ENCODE data around the gene SEMA4G. TPM values are rescaled to one million over a fixed set of nuclear protein-coding genes. Genes with fewer than 3 reads are reported as not detected.

The SEMA4G gene
- polyA plus RNA-seq, 2 of the 4 experiments (the other 2 are of a cell fraction): 13.5 to 17.4 TPM

GRCh38 chr10:100978901-100979195 lies 9.5 kb downstream of the SEMA4G start:
- DNase-seq (ENCODE audit: low read depth in 1 of 2, low spot score in 1 of 2) (no peak), ATAC-seq (no peak), FAIRE-seq (no peak)
- H3K27ac ChIP-seq: no peak overlapping the region
- H3K9me3 ChIP-seq: no peaks in the 10 kb centered on the region
- ChIA-PET CTCF (no interaction called here), POLR2A (no interaction called here)
- 76% methylated on average over 9 of the region's 10 CpGs for WGBS (ENCODE audit: missing lambda C conversion rate)
- no peak overlapping the region for H3K4me2 ChIP-seq
- H3K4me1 ChIP-seq: no peaks in the 10 kb centered on the region
- no peak for TF ChIP-seq MYC (IDR thresholded peaks at IDR 0.05; ENCODE audit: borderline replicate concordance, low read length)
- TF ChIP-seq ESRRA (IDR thresholded peaks at IDR 0.05; ENCODE audit: borderline replicate concordance, low read length): no peak
- no peak for TF ChIP-seq POLR2A (IDR thresholded peaks at IDR 0.05; ENCODE audit: low read length)
- TF ChIP-seq CBX2 (IDR thresholded peaks at IDR 0.05; ENCODE audit: borderline replicate concordance, low read depth): no peak
- TF ChIP-seq MAZ (IDR thresholded peaks at IDR 0.05; ENCODE audit: borderline replicate concordance, low read depth, low read length): no peak
- TF ChIP-seq FOSL2 (IDR thresholded peaks at IDR 0.05): no peak
- TF ChIP-seq FOSL2 (CRISPR knock-in tag; IDR thresholded peaks at IDR 0.05): no peak
- no peak for TF ChIP-seq NR3C1 (IDR thresholded peaks at IDR 0.05)
- no peak for TF ChIP-seq EP300 (IDR thresholded peaks at IDR 0.05)
- TF ChIP-seq SREBF2 (IDR thresholded peaks at IDR 0.05): no peak
- no peak for TF ChIP-seq POLR2AphosphoS2 (conservative IDR thresholded peaks at IDR 0.05; ENCODE audit: low read length)
- TF ChIP-seq HOXB5 (CRISPR knock-in tag; IDR thresholded peaks at IDR 0.05): no peak
- no peak for TF ChIP-seq CTCF (IDR thresholded peaks at IDR 0.05)
- TF ChIP-seq, protein P1, sequence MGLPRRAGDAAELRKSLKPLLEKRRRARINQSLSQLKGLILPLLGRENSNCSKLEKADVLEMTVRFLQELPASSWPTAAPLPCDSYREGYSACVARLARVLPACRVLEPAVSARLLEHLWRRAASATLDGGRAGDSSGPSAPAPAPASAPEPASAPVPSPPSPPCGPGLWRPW (IDR thresholded peaks at IDR 0.05): no peak
- no peak for TF ChIP-seq HDAC2 (IDR thresholded peaks at IDR 0.05)
- TF ChIP-seq CHD4 (IDR thresholded peaks at IDR 0.05; ENCODE audit: borderline replicate concordance): no peak
- TF ChIP-seq REST (IDR thresholded peaks at IDR 0.05): no peak
- TF ChIP-seq HOXA7 (CRISPR knock-in tag; IDR thresholded peaks at IDR 0.05): no peak
- no peak for TF ChIP-seq HMGXB4 (CRISPR knock-in tag; IDR thresholded peaks at IDR 0.05; ENCODE audit: borderline replicate concordance)
- no peak for TF ChIP-seq RARB (CRISPR knock-in tag; IDR thresholded peaks at IDR 0.05)
- no peak overlapping the region for H3K4me3 ChIP-seq

DNA sequence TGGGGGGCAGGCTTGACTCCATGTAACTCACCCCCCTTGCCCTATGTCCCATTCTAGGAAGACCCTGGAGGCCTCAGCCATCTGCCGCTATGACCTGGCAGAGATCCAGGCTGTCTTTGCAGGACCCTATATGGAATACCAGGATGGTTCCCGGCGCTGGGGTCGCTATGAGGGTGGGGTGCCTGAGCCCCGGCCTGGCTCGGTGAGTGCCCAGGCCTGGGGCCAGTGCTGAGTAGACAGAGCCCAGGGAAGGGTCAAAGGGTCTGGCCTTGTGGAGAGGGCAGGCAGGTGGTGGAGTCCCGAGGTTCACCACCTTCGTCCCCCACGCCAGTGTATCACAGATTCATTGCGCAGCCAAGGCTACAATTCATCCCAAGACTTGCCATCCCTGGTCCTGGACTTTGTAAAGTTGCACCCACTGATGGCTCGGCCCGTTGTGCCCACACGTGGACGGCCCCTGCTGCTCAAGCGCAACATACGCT lies 10.5 kb downstream of the SEMA4G start:
- ATAC-seq (no peak), DNase-seq (ENCODE audit: low read depth in 1 of 2, low spot score in 1 of 2) (no peak), FAIRE-seq (no peak)
- 92% methylated on average over 16 of the region's 16 CpGs for WGBS (ENCODE audit: missing lambda C conversion rate)
- Histone ChIP-seq H3K9me3 (no peaks in the 10 kb centered on the region), H3K4me1 (no peaks in the 10 kb centered on the region; the same call in 2 of the 3 replicates), H3K27ac (no peak overlapping the region), H3K4me2 (no peak overlapping the region), H3K4me3 (no peak overlapping the region)
- POLR2A ChIA-PET: no interaction called here
- CTCF ChIA-PET: interaction anchor here (1.4 to 1.9 kb wide), 3 partner anchors 11 to 18 kb away, joined by 3 to 10 read pairs (median 7); partner anchors contain the start of gene SEMA4G
- TF ChIP-seq PBX3 (IDR thresholded peaks at IDR 0.05): no peak
- TF ChIP-seq, protein P2, sequence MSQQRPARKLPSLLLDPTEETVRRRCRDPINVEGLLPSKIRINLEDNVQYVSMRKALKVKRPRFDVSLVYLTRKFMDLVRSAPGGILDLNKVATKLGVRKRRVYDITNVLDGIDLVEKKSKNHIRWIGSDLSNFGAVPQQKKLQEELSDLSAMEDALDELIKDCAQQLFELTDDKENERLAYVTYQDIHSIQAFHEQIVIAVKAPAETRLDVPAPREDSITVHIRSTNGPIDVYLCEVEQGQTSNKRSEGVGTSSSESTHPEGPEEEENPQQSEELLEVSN (IDR thresholded peaks at IDR 0.05; ENCODE audit: borderline replicate concordance, low read depth): no peak

Data from A549 (cell line).